HG03064 (cell line): ENCODE data around the gene GSTA4.
"Not testable (repeated sequence)": the region's sequence is repeated elsewhere in the genome, so short reads cannot be mapped to it uniquely, and the experiment has no call there.

Experiments
- ATAC-seq: cut with Tn5 transposase; IDR thresholded peaks from one replicate; pipeline ENCODE4 v1.9.1; 2021; ENCODE audit warnings: low read depth; ENCODE audit not compliant: unreplicated experiment

Gene GSTA4

DNA sequence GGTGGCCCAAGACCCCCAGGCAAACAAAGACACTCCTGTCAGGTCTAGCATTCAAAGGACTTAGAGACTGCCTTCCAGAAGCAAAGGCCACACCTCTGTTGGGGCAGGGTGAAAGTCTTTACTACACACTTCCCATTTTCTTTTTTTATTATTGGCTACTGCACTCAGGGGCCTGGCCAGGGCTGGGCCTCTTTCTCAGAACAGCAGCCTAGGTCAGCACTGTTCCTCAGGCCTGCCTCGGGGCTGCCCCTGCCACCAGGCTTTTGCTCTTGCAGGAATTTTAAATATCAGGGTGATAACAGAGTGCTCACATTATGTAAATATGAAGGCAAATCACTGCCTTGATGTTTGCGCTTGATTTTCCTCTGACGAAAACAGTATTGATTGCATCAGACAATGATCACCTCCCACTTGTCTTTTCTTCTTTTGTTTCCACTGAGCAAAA is 18.5 kb downstream of the GSTA4 start:
- no peak for ATAC-seq

DNA sequence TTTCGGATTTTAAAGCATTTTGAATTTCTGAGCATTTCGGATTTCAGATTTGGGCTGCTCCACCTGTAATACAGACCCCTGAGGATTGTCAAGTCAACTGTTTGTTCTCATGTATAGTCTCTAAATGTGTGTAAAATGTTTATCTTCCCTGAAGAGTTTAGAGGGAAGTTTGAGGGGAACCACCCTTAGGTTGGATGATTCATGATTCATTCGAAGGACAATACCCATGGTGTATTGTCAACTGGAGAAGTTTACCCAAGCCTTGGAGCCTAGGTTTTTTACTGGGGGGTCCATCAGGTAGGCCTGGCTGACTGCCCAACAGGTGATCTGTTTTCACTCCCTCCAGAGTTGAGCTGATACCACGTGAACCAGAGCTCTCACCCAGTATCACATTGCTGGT is 18.9 kb downstream of the GSTA4 start:
- ATAC-seq, result no peak

GRCh38 chr6:52975580-52975979 is 19.5 kb downstream of the GSTA4 start:
- ATAC-seq, result no peak

DNA sequence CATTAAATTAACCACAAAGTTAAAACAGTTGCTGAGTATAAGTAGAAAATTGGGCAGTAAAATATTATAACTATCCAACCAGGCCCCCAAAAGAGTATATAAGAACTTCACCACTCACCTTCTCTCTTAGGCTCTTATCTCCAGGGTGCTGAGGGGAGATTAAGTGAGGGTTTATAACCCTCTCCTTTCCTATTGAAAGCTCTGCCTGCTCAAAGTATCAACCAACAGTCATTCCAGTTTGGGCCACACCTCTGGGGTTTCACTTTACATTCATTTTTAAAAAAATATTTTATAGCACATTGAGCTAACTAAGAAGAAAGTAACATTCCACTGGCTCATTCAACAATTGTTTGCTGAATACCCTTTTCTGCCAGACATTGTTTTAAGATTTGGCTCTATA is 22.1 kb downstream of the GSTA4 start:
- no peak for ATAC-seq

- ATAC-seq, result no peak
These were observed 25.7 kb downstream of the GSTA4 start for GRCh38 chr6:52969359-52969758.

GRCh38 chr6:52966101-52966500 is 29.0 kb downstream of the GSTA4 start:
- no peak for ATAC-seq

DNA sequence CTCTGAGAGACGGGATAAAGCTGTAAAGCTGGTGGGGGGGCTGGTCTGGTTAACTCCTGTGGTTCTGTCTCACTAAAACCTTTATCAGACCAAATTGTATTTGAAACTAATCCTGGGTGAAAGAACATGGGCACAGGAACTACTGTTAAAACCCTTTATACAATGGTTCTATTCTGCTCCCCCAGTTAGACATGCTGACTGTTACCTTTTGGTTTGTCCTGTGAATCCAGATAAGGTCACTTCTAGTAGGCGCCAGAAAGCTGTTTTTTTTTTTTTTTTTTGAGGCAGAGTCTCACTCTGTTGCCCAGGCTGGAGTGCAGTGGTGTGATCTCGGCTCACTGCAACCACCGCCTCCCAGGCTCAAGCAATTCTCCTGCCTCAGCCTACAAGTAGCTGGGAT is 29.7 kb downstream of the GSTA4 start:
- no peak for ATAC-seq

DNA sequence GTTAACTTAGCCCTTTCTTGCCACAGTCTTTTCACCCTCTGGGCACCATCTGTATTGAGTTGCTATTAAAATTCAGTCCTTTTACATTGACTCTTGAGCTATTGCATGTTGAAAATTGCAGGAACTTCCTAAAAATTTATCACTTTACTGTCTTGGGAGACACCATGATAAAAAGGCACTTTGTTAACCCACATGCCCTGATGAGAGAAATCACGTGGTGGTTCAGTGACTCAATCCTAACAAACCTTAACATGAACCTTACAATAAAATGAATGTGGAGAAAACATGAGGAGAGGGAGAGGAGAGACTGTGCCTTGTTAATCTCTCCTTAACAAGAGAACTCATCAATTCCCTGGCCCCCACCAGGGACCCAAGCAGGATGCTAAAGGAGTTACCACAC is 30.8 kb downstream of the GSTA4 start:
- no peak for ATAC-seq

- ATAC-seq, result no peak
These were observed 32.4 kb downstream of the GSTA4 start for GRCh38 chr6:52962701-52963100.

DNA sequence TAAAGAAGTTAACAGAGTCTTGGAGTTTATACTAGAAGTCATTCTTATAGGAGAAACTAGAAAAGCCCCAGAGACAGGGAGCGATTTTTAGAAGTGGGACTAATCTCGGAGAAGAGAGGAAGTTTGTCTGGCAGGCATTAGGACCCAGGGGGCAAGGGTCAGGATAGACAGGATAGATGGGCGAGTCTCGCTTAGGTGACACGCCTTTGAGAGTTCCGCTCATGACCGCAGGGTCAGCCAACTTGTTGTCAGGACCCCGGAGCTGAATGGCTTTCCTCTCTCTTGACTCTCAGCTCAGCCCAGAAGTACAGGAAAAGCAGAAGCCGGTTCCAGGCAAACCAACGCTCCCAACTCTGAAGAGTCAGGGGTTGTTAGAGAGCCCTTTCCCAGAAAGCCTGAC is 34.1 kb downstream of the GSTA4 start:
- not testable (repeated sequence) for ATAC-seq

GRCh38 chr6:52960211-52960610 is 34.9 kb downstream of the GSTA4 start:
- ATAC-seq, result not testable (repeated sequence)

DNA sequence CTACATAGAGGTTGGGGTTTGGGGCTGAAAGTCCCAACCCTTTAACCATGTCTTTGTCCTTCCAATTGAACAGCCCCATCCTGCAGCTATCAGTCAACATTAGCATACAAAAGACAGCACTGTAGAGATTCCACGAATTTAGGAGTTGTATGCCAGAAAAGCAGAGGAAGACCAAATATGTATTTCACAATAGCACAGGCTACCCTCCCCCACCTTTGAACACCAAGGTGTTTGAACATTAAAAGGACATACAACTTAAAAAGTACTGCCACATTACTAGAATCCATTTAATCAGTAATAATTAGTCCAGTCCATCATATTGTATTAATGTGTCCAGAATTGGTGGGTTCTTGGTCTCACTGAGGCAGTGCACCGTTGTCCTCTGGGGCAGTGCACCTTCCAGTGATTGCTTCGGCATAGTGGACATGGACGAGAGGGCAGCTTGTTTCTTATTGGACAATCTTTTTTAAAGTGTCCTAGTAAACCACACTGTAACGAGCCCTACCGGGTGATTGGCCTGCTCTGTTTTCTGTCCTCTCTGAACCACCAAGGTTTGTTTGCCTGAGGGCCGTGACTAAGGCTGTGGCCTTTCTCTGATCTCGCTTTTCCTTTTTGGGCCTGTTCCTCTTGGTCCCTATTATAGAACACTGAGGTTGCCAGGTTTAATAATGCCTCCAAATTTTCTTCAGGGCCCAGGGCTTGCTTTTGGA is 36.4 kb downstream of the GSTA4 start:
- ATAC-seq, result no peak

- ATAC-seq, result no peak
These were observed 39.2 kb downstream of the GSTA4 start for GRCh38 chr6:52955871-52956270.

- no peak for ATAC-seq
These were observed 40.9 kb downstream of the GSTA4 start for GRCh38 chr6:52953911-52954839.

- ATAC-seq, result no peak
These were observed 48.8 kb downstream of the GSTA4 start for GRCh38 chr6:52946306-52946705.

- not testable (repeated sequence) for ATAC-seq
These were observed 52.3 kb downstream of the GSTA4 start for GRCh38 chr6:52942821-52943220.

DNA sequence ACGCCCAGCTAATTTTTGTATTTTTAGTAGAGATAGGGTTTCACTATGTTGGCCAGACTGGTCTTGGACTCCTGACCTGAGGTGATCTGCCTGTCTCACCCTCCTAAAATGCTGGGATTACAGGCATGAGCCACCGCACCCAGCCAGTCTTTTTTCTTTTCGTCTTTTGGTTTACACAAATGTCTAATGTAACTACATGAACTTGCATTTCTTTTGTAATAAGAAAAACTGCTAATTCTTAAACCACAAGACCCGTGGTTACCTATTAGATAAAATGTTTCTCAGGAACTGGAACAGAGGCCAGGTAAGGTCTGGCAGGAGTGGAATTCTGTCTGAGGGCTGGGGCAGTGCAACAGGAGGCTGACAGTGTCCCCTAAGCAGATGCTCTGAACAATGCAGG is 52.9 kb downstream of the GSTA4 start:
- ATAC-seq, result no peak

DNA sequence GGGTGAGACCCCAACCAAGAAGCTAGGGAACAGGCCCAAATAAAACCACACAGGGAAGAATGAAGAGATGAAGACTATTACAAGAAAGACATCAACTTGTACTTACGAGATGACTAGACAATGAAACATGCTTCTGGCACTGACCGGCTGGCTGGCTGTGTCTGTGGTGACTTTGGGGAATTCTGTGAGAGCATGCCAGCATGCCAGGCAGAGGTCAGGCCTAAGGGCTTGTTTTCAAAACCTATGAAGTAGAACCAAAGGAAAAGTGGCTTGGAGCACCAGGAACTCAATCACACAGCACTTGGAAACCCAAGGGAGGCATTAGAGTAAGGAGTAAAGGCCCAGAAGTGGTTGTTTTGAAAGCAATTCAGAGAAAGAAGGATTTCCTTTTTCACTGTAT is 57.2 kb downstream of the GSTA4 start:
- no peak for ATAC-seq

DNA sequence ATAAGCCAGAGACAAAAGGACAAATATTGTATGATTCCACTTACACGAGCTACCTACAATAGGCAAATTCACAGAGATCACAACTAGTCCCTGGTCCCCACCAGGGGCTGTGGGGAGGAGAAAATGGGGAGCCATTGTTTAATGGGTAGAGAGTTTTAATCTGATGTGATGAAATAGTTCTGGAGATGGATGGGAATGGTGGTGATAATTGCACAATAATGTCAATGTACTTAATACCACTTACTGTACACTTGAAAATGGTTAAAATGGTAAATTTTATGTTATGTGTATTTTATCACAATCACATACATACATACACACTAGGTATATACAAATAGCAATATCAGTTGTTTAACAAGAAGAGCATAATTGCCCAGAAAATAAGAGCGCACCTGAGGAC is 61.3 kb downstream of the GSTA4 start:
- no peak for ATAC-seq

GRCh38 chr6:52931351-52931750 is 63.7 kb downstream of the GSTA4 start:
- ATAC-seq, result no peak

DNA sequence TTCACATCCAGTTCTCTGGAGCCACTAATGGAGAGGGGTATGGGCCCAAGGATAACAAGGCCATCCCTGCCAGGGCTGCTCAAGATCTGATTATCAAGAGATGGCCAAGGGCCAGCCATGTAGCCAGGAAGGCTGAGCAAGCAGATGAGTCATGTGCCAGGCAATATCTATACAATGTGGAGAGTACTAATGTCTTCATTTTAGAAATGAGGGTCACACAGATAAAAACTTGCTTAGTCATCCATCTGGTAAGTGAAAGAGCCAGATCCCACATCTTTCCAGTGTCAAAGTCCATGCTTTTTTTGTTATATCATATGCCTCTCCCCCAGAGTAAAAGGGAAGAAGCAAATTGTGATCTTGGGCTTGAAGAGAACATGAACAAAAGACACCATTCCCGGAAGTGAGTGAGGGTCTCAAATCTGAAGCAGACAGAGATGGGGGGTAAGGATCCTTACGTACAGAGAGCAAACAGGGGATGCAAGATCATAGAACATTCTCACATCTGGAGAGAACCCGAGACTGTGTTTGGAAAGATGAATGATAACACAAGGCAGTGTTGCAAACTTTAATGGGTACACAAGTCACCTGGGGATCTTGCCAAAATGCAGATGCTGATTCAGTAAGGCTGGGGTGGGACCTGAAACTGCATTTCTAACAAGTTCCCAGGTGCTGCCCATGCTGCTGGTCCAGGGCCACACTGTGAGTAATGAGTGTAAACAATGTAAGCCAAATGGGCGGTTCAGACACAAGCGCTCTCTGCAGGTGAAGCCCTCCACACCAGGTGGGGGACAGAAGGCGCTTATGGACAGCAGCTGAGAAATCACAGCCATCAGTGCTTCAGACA is 65.5 kb downstream of the GSTA4 start:
- no peak for ATAC-seq
